Left renal cortex interstitium (tissue), 4 donors: ENCODE results near the gene HNF1A. TPM values are rescaled to one million over a fixed set of nuclear protein-coding genes. Genes with fewer than 3 reads are reported as not detected.
A peak's percentile ranks its signal among the peaks of the same experiment; 100 is the strongest.

Source experiments
- DNase-seq, 4 donors: peaks; one replicate each; pipeline ENCODE4 v3.0.0-alpha.2; 2013; ENCODE audit warnings: low read depth in 4 of 4, low spot score in 2 of 4, missing footprints in 1 of 4
- polyA plus RNA-seq, 4 donors: library from polyadenylated mRNA; unstranded; fragments of 120-200 nt; gene quantifications; one replicate each; pipeline ENCODE4 v1.2.1, GENCODE V29; 2013; ENCODE audit not compliant: insufficient read length in 4 of 4

HNF1A gene
- polyA plus RNA-seq, 4 donors: 12.2 to 24.9 (median 17.2) TPM

GRCh38 chr12:120956579-120957300 lies 21.6 kb upstream of the HNF1A start:
- no peak for DNase-seq

DNA sequence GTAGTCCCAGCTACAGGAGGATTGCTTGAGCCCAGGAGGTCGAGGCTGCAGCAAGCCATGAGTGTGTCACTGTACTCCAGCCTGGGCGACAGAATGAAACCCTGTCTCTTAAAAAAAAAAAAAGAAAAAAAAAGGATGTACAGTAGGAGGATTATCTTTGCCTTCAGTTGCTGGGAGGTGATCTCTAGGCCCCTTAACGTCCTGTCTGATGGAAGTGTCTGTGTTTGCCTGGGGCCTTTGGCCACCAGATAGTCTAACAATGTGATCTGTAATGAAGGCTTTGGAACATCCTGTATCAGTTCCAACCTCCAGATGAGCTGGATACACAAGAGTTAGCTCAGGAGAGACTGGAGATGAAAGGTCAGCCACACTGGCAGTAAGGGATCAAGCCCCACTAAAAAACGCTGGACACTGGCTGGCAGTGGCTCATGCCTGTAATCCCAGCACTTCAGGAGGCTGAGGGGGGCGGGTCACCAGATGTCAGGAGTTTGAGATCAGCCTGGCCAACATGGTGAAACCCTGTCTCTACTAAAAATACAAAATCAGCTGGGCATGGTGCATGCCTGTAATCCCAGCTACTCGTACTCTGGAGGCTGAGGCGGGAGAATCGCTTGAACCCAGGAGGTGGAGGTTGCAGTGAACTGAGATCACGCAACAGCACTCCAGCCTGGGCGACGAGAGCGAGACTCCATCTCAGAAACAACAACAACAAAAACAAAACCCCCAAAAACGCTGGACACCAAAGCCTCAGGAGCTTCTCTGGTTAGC lies 19.0 kb upstream of the HNF1A start:
- DNase-seq: no peak

- no peak for DNase-seq
Observed at GRCh38 chr12:120960657-120961056, 17.7 kb upstream of the HNF1A start.

DNA sequence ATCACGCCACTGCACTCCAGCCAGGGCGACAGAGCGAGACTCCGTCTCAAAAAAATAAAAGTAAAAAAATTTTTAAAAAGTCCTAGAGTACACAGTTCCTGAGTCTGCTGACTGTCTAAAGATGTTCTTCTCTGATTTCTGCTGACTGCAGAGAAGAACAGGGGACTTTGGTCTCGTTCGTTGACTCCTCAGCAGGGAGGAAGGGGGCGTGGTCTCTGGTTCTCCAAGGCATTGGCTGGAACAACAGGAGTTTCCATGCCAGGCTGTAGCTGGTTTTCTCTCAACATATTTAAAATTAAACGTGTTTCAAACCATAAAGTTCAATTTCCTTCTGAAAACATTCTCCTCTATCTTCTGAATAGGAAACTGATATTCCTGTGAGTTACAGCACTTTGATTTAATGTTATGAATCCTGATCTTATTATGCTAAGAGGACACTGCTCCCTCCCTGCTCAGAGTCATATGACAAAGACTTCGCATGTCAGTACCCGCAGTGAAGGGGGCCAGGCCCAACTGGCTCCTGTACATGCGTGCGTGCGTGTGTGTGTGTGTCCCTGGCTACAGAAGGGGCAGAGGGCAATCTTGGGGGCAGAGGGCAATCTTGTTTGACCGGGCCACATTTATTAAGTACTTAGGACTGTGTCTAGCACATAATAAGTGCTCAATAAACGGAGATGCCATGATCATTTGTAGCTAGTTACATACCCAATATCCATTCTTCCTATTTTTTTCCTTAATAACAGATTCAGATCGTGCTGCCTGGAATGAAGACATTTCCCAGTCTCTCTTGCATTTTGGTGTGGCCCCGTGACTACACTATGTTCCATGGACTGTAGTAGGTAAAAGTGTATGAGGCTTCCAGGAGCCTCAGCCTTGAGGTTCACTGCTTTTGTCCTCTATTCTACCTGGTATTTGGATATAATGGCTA lies 16.5 kb upstream of the HNF1A start:
- no peak for DNase-seq

- DNase-seq: no peak
Observed at GRCh38 chr12:120962532-120963020, 15.8 kb upstream of the HNF1A start.

GRCh38 chr12:120964298-120964697 lies 14.0 kb upstream of the HNF1A start:
- DNase-seq: no peak

DNA sequence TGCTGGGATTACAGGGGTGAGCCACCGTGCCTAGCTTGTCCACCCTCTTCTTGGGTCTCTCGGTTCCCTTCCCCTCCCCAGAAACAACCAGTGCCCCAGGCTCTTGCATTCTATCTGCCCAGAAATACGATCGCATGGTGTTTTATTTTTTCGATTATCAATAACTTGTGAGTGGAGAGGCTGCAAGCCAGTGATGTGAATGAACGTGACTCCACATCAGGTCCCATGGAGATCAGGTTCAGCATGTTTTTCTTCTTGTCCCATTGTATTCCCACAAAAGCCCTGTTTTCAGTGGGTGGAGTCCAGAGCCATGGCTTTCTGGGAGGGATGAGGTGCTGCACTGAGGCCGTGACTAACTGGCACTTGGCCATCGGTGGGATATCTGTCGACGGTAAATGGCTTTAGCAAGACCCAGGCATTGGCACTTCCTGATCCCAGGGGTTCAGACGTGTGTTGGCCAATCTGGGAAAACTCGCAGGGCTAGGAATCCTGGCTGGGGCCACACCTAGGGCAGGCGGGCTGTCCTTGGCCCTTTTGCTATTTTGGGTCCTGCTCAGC lies 12.7 kb upstream of the HNF1A start:
- DNase-seq: no peak

GRCh38 chr12:120970310-120970709 lies 8.0 kb upstream of the HNF1A start:
- DNase-seq: no peak

GRCh38 chr12:120971299-120972180 lies 6.8 kb upstream of the HNF1A start:
- peak in 1 of 4 donors; percentile 41 for DNase-seq

DNA sequence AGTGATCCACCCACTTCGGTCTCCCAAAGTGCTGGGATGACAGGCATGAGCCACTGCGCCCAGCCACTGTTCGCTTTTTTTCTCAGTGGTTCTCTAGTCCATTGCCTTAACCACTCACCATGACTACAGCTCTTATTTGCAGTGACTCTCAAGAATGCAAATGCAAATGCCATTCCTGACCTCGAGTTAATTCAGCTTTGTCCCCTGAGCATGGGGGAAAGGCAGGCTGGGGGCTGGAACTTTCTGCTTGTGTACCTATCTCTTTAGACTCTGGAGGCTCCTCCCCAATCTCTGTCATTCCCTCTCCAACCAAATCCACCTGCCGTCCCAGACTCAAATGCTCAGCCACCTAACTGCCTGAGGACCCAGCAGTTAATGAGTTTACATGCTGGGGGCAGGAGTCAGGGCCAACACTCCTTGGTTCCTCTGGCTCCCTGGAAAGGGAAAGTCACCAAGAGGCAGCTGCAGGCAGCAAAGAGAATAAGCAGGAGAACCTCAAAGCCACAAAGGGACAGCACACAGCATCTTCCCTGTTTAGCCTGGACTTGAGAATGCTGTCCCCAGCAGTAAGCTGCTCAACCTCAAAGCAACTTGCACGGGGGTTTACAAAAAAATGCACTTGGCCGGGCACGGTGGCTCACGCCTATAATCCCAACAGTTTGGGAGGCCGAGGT lies 5.3 kb upstream of the HNF1A start:
- DNase-seq: peak in 1 of 4 donors; percentile 80

GRCh38 chr12:120977531-120978295 lies 630 bp upstream of the HNF1A start:
- no peak for DNase-seq

GRCh38 chr12:120979220-120979861 lies 998 bp downstream of the HNF1A start:
- no peak for DNase-seq

GRCh38 chr12:120979862-120980696 lies 1.7 kb downstream of the HNF1A start:
- DNase-seq: no peak

- peak in 1 of 4 donors; percentile 64 for DNase-seq
Observed at GRCh38 chr12:120980800-120981368, 2.5 kb downstream of the HNF1A start.

- DNase-seq: no peak
Observed at GRCh38 chr12:120981407-120981941, 3.1 kb downstream of the HNF1A start.

GRCh38 chr12:120982659-120983058 lies 4.3 kb downstream of the HNF1A start:
- no peak for DNase-seq
